Esophagus muscularis mucosa (tissue), 3 donors: ENCODE results near the gene ACVR1B.

Experiments
- CTCF ChIP-seq, 3 experiments: fragments of 200-600 bp in 2 of 3; fragments of 450-650 bp in 1 of 3; sonication (generic) in 2 of 3; IDR thresholded peaks; one replicate each; pipeline ENCODE4 v1.5.1; 2017 to 2019; ENCODE audit warnings: antibody characterized with exemption in 3 of 3, mild to moderate bottlenecking in 2 of 3, moderate library complexity in 1 of 3
- POLR2A ChIP-seq: fragments of 450-650 bp; IDR thresholded peaks from one replicate; pipeline ENCODE4 v1.6.1; 2017; ENCODE audit warnings: antibody characterized with exemption, moderate library complexity, mild to moderate bottlenecking, low read depth
- POLR2AphosphoS5 ChIP-seq, 2 donors: sonication (generic); formaldehyde crosslinking; IDR thresholded peaks; one replicate each; pipeline ENCODE4 v1.6.1; 2017; ENCODE audit warnings: antibody characterized with exemption in 2 of 2

GRCh38 chr12:52044292-52044983, 92.9 kb downstream of the ACVR1B start:
- TF ChIP-seq CTCF (IDR thresholded peaks at IDR 0.05) (no peak), POLR2AphosphoS5 (IDR thresholded peaks at IDR 0.05) (peak; percentile 84 to 93), POLR2A (no peak)
